HepG2 (cell line): ENCODE results near the gene SLC4A7. TPM values are rescaled to one million over a fixed set of nuclear protein-coding genes. Genes with fewer than 3 reads are reported as not detected.

Source experiments
- BCL6 ChIP-seq: IDR thresholded peaks from 2 replicates; pipeline ENCODE4 v1.6.1; 2016; ENCODE audit warnings: missing genetic modification reagents, missing compliant biosample characterization
- FOXJ3 ChIP-seq: sonication (generic); formaldehyde crosslinking; IDR thresholded peaks from 2 replicates; pipeline ENCODE4 v1.4.0; 2020; ENCODE audit warnings: missing genetic modification reagents, mild to moderate bottlenecking, borderline replicate concordance
- HDAC1 ChIP-seq: sonication (generic); formaldehyde crosslinking; IDR thresholded peaks from 2 replicates; pipeline ENCODE4 v1.5.1; 2020; ENCODE audit warnings: mild to moderate bottlenecking, missing genetic modification reagents
- HNF4G ChIP-seq, 2 experiments: sonication (generic) in 1 of 2; formaldehyde crosslinking in 1 of 2; IDR thresholded peaks; 2 replicates each; pipeline versions ENCODE4 v1.4.0 to v1.6.1; 2011 to 2020; ENCODE audit warnings: borderline replicate concordance in 2 of 2, low read depth in 2 of 2, mild to moderate bottlenecking in 2 of 2, low read length in 1 of 2, missing genetic modification reagents in 1 of 2, moderate library complexity in 1 of 2
- KDM5B ChIP-seq: sonication (generic); formaldehyde crosslinking; IDR thresholded peaks from 2 replicates; pipeline ENCODE4 v1.4.0; 2020; ENCODE audit warnings: missing genetic modification reagents, mild to moderate bottlenecking, borderline replicate concordance
- NFYC ChIP-seq: IDR thresholded peaks from 2 replicates; pipeline ENCODE4 v1.6.1; 2016; ENCODE audit warnings: missing genetic modification reagents, missing compliant biosample characterization
- NKX3-1 ChIP-seq: sonication (generic); formaldehyde crosslinking; IDR thresholded peaks from 2 replicates; pipeline ENCODE4 v1.5.0; 2020; ENCODE audit warnings: missing genetic modification reagents
- PHF20 ChIP-seq: sonication (generic); formaldehyde crosslinking; IDR thresholded peaks from 2 replicates; pipeline ENCODE4 v1.5.0; 2020; ENCODE audit warnings: mild to moderate bottlenecking, missing genetic modification reagents
- RFX5 ChIP-seq: IDR thresholded peaks from 2 replicates; pipeline ENCODE4 v1.6.1; 2011; ENCODE audit warnings: low read depth, low read length, improper control_type of control experiment
- SAP130 ChIP-seq: IDR thresholded peaks from 2 replicates; pipeline ENCODE4 v1.6.1; 2016; ENCODE audit warnings: low read depth
- SOX5 ChIP-seq: IDR thresholded peaks from 2 replicates; pipeline ENCODE4 v1.6.1; 2016; ENCODE audit warnings: borderline replicate concordance
- SRSF1 ChIP-seq: fragments of 200-400 bp; formaldehyde crosslinking; optimal IDR thresholded peaks from 2 replicates; pipeline ENCODE3; 2017; ENCODE audit warnings: mild to moderate bottlenecking, low read depth, low read length, moderate library complexity
- SRSF9 ChIP-seq: fragments of 200-400 bp; formaldehyde crosslinking; IDR thresholded peaks from 2 replicates; pipeline ENCODE4 v1.6.1; 2018; ENCODE audit warnings: borderline replicate concordance, mild to moderate bottlenecking, low read depth, low read length; ENCODE audit not compliant: insufficient read depth, poor library complexity, severe bottlenecking
- YY1 ChIP-seq: IDR thresholded peaks from 2 replicates; pipeline ENCODE4 v1.6.1; 2011; ENCODE audit warnings: low read length, low read depth, moderate library complexity, mild to moderate bottlenecking; ENCODE audit not compliant: insufficient read depth, insufficient replicate concordance
- ZFP36L1 ChIP-seq: sonication (generic); formaldehyde crosslinking; IDR thresholded peaks from 2 replicates; pipeline ENCODE4 v1.8.0; 2022; ENCODE audit warnings: mild to moderate bottlenecking, missing genetic modification reagents, moderate library complexity
- ZFP82 ChIP-seq: sonication (generic); formaldehyde crosslinking; IDR thresholded peaks from 2 replicates; pipeline ENCODE4 v1.5.1; 2020; ENCODE audit warnings: mild to moderate bottlenecking, missing genetic modification reagents, borderline replicate concordance
- ZNF253 ChIP-seq: sonication (generic); formaldehyde crosslinking; IDR thresholded peaks from 2 replicates; pipeline ENCODE4 v1.8.0; 2022; ENCODE audit warnings: mild to moderate bottlenecking, missing genetic modification reagents, borderline replicate concordance
- ZNF550 ChIP-seq: sonication (generic); formaldehyde crosslinking; IDR thresholded peaks from 2 replicates; pipeline ENCODE4 v1.4.0; 2020; ENCODE audit warnings: mild to moderate bottlenecking, missing genetic modification reagents, borderline replicate concordance
- ZNF674 ChIP-seq: sonication (generic); formaldehyde crosslinking; IDR thresholded peaks from 2 replicates; pipeline ENCODE4 v1.5.0; 2020; ENCODE audit warnings: low read depth, mild to moderate bottlenecking, missing genetic modification reagents
- polyA plus RNA-seq, 8 experiments: library from polyadenylated mRNA; depleted of rRNA in 3 of 8; stranded (reverse) in 7 of 8; unstranded in 1 of 8; fragments of >200 nt; fragmentation: Illumina TruSeq in 4 of 8; extraction: Trizol in 4 of 8; gene quantifications; 2 replicates each; pipeline versions ENCODE4 v1.2.1 to v1.2.3, GENCODE V29; 2011 to 2016; ENCODE audit warnings: low read depth in 4 of 8, missing spikeins in 1 of 8, mixed read lengths in 1 of 8; ENCODE audit not compliant: insufficient read depth in 1 of 8
- total RNA-seq, 5 experiments: library from RNA; depleted of rRNA; stranded (reverse); fragments of >200 nt; fragmentation: Illumina TruSeq; extraction: Trizol; gene quantifications; 2 replicates each; pipeline ENCODE4 v1.2.3, GENCODE V29; 2016; ENCODE audit warnings: low read depth in 1 of 5
- TF ChIP-seq, protein P1 (sequence below): sonication (generic); formaldehyde crosslinking; IDR thresholded peaks from 2 replicates; pipeline ENCODE4 v1.9.0; 2021; ENCODE audit warnings: missing genetic modification reagents, mild to moderate bottlenecking, borderline replicate concordance
- TF ChIP-seq, protein P2 (sequence below): sonication (generic); formaldehyde crosslinking; IDR thresholded peaks from 2 replicates; pipeline ENCODE4 v1.5.0; 2020; ENCODE audit warnings: mild to moderate bottlenecking, missing genetic modification reagents
- TF ChIP-seq, protein P3 (sequence below), 2 experiments: IDR thresholded peaks; 2 replicates each; pipeline ENCODE4 v1.6.1; 2011 to 2012; ENCODE audit warnings: low read length in 2 of 2, borderline replicate concordance in 1 of 2, low read depth in 1 of 2, mild to moderate bottlenecking in 1 of 2, moderate library complexity in 1 of 2

The SLC4A7 gene
- total and polyA plus RNA-seq, 2 of the 13 experiments (the other 11 are each of a cell fraction or from before 2014, with no cell fraction given), result 16.4 to 43.8 TPM

DNA sequence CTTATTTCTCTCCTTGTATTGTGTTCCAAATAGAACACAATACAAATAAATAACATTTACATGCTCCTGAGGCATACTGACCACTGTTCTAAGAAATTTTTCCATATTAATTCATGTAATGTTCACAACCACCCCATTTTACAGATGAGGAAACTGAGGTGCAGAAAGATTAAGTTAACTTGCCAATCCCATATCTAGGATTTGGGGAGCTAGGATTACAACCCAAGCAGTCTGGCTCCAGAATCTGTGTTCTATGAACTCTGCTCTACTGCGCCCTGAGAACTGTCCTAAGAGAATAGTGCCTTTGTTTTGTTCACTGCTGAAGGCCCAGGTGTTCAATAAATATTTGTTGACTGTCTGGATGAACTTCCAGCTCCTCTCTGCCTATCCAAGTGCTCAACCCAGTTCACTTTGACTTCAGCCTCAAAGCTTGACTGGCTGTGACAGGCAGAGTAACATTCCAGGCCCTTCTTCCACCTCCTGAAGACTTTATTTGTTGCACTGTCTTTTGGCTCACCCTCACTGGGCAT is 118.1 kb downstream of the SLC4A7 start (continued):
- TF ChIP-seq NKX3-1 (CRISPR knock-in tag) (0 out of 2 replicates have a peak, but pooled peaks have one; percentile 39), SRSF9 (no peak), KDM5B (CRISPR knock-in tag) (no peak), BCL6 (peak; percentile 89), NFYC (CRISPR knock-in tag) (no peak), ZFP36L1 (CRISPR knock-in tag) (no peak), ZNF674 (no peak), SOX5 (peak; percentile 83; the same call in 1 of the 2 replicates), ZFP82 (CRISPR knock-in tag) (no peak), PHF20 (CRISPR knock-in tag) (no peak), ZNF550 (CRISPR knock-in tag) (no peak), SAP130 (CRISPR knock-in tag) (peak; percentile 57), ZNF253 (CRISPR knock-in tag) (no peak), RFX5 (no peak), SRSF1 (no peak), HNF4G (IDR thresholded peaks at IDR 0.05; ENCODE audit: borderline replicate concordance, low read depth, low read length) (peak; percentile 48; the same call in 1 of the 2 replicates), HNF4G (CRISPR knock-in tag; IDR thresholded peaks at IDR 0.05; ENCODE audit: borderline replicate concordance, low read depth) (peak; percentile 64; the same call in 1 of the 2 replicates), FOXJ3 (CRISPR knock-in tag) (peak; percentile 90; the same call in 1 of the 2 replicates), HDAC1 (CRISPR knock-in tag) (peak; percentile 61; the same call in 1 of the 2 replicates), YY1 (no peak)
- TF ChIP-seq, protein P1, sequence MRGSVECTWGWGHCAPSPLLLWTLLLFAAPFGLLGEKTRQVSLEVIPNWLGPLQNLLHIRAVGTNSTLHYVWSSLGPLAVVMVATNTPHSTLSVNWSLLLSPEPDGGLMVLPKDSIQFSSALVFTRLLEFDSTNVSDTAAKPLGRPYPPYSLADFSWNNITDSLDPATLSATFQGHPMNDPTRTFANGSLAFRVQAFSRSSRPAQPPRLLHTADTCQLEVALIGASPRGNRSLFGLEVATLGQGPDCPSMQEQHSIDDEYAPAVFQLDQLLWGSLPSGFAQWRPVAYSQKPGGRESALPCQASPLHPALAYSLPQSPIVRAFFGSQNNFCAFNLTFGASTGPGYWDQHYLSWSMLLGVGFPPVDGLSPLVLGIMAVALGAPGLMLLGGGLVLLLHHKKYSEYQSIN (CRISPR knock-in tag), result no peak
- TF ChIP-seq, protein P2, sequence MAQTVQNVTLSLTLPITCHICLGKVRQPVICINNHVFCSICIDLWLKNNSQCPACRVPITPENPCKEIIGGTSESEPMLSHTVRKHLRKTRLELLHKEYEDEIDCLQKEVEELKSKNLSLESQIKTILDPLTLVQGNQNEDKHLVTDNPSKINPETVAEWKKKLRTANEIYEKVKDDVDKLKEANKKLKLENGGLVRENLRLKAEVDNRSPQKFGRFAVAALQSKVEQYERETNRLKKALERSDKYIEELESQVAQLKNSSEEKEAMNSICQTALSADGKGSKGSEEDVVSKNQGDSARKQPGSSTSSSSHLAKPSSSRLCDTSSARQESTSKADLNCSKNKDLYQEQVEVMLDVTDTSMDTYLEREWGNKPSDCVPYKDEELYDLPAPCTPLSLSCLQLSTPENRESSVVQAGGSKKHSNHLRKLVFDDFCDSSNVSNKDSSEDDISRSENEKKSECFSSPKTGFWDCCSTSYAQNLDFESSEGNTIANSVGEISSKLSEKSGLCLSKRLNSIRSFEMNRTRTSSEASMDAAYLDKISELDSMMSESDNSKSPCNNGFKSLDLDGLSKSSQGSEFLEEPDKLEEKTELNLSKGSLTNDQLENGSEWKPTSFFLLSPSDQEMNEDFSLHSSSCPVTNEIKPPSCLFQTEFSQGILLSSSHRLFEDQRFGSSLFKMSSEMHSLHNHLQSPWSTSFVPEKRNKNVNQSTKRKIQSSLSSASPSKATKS (CRISPR knock-in tag), result no peak
- TF ChIP-seq, protein P3, sequence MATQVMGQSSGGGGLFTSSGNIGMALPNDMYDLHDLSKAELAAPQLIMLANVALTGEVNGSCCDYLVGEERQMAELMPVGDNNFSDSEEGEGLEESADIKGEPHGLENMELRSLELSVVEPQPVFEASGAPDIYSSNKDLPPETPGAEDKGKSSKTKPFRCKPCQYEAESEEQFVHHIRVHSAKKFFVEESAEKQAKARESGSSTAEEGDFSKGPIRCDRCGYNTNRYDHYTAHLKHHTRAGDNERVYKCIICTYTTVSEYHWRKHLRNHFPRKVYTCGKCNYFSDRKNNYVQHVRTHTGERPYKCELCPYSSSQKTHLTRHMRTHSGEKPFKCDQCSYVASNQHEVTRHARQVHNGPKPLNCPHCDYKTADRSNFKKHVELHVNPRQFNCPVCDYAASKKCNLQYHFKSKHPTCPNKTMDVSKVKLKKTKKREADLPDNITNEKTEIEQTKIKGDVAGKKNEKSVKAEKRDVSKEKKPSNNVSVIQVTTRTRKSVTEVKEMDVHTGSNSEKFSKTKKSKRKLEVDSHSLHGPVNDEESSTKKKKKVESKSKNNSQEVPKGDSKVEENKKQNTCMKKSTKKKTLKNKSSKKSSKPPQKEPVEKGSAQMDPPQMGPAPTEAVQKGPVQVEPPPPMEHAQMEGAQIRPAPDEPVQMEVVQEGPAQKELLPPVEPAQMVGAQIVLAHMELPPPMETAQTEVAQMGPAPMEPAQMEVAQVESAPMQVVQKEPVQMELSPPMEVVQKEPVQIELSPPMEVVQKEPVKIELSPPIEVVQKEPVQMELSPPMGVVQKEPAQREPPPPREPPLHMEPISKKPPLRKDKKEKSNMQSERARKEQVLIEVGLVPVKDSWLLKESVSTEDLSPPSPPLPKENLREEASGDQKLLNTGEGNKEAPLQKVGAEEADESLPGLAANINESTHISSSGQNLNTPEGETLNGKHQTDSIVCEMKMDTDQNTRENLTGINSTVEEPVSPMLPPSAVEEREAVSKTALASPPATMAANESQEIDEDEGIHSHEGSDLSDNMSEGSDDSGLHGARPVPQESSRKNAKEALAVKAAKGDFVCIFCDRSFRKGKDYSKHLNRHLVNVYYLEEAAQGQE (IDR thresholded peaks at IDR 0.05; ENCODE audit: borderline replicate concordance in 1 of 2, low read depth in 1 of 2, low read length in 2 of 2), result peak in 1 of 2 experiments; percentile 59; a peak in 2 of 4 replicates
